ENCODE data around the gene SPPL3. TPM values are rescaled to one million over a fixed set of nuclear protein-coding genes. Genes with fewer than 3 reads are reported as not detected.

SPPL3 gene
- total and polyA plus RNA-seq, 5 donors = 10.9 to 32.4 (median 31.0) TPM

GRCh38 chr12:120817559-120818330 lies 86.4 kb downstream of the SPPL3 start:
- WGBS = 84% methylated on average over 6 of the region's 6 CpGs
- no peak overlapping the region for H3K4me3 ChIP-seq (ENCODE audit: low read length)
- no peak for ATAC-seq
- H3K4me1 ChIP-seq (ENCODE audit: control insufficient read depth, insufficient read depth, low read length) = peaks cover 3% of the 10 kb centered on the region
- DNase-seq = no peak
- H3K9me3 ChIP-seq (ENCODE audit: control insufficient read depth, low read length) = no peaks in the 10 kb centered on the region
- H3K27me3 ChIP-seq (ENCODE audit: control insufficient read depth, insufficient read depth) = no peaks in the 10 kb centered on the region
- intact Hi-C loops (cut with DNase I) = no loop called here
- H3K27ac ChIP-seq (ENCODE audit: low read length) = no peak overlapping the region

GRCh38 chr12:120816363-120816762 lies 87.8 kb downstream of the SPPL3 start:
- no peaks in the 10 kb centered on the region for H3K27me3 ChIP-seq (ENCODE audit: control insufficient read depth, insufficient read depth)
- ATAC-seq (no peak), DNase-seq (no peak)
- intact Hi-C loops (cut with DNase I) = no loop called here
- no peak overlapping the region for H3K27ac ChIP-seq (ENCODE audit: low read length)
- no peak overlapping the region for H3K4me3 ChIP-seq (ENCODE audit: low read length)
- 72% methylated on average over 2 of the region's 2 CpGs for WGBS
- H3K9me3 ChIP-seq (ENCODE audit: control insufficient read depth, low read length) = no peaks in the 10 kb centered on the region
- H3K4me1 ChIP-seq (ENCODE audit: control insufficient read depth, insufficient read depth, low read length) = peaks cover 3% of the 10 kb centered on the region

- no peaks in the 10 kb centered on the region for H3K9me3 ChIP-seq (ENCODE audit: control insufficient read depth, low read length)
- peaks cover 3% of the 10 kb centered on the region for H3K4me1 ChIP-seq (ENCODE audit: control insufficient read depth, insufficient read depth, low read length)
- WGBS = 43% methylated on average over 1 of the region's 1 CpG
- no peaks in the 10 kb centered on the region for H3K27me3 ChIP-seq (ENCODE audit: control insufficient read depth, insufficient read depth)
- no peak overlapping the region for H3K27ac ChIP-seq (ENCODE audit: low read length)
- intact Hi-C loops (cut with DNase I) = no loop called here
- DNase-seq (no peak), ATAC-seq (no peak)
- no peak overlapping the region for H3K4me3 ChIP-seq (ENCODE audit: low read length)
Measured at GRCh38 chr12:120814903-120815429, 89.2 kb downstream of the SPPL3 start.

- WGBS = 61% methylated on average over 2 of the region's 2 CpGs
- intact Hi-C loops (cut with DNase I) = no loop called here
- Histone ChIP-seq H3K27me3 (ENCODE audit: control insufficient read depth, insufficient read depth) (no peaks in the 10 kb centered on the region), H3K27ac (ENCODE audit: low read length) (no peak overlapping the region), H3K9me3 (ENCODE audit: control insufficient read depth, low read length) (no peaks in the 10 kb centered on the region), H3K4me3 (ENCODE audit: low read length) (no peak overlapping the region), H3K4me1 (ENCODE audit: control insufficient read depth, insufficient read depth, low read length) (peaks cover 3% of the 10 kb centered on the region)
- DNase-seq = no peak
- ATAC-seq = no peak
Measured at GRCh38 chr12:120814203-120814902, 89.8 kb downstream of the SPPL3 start.

- ATAC-seq = no peak
- Histone ChIP-seq H3K4me1 (ENCODE audit: control insufficient read depth, insufficient read depth, low read length) (peaks cover 3% of the 10 kb centered on the region), H3K9me3 (ENCODE audit: control insufficient read depth, low read length) (no peaks in the 10 kb centered on the region), H3K4me3 (ENCODE audit: low read length) (no peak overlapping the region), H3K27ac (ENCODE audit: low read length) (no peak overlapping the region), H3K27me3 (ENCODE audit: control insufficient read depth, insufficient read depth) (no peaks in the 10 kb centered on the region)
- 100% methylated on average over 2 of the region's 2 CpGs for WGBS
- DNase-seq = no peak
- intact Hi-C loops (cut with DNase I) = no loop called here
Measured at GRCh38 chr12:120813588-120814153, 90.5 kb downstream of the SPPL3 start.

GRCh38 chr12:120810021-120810420 lies 94.1 kb downstream of the SPPL3 start:
- ATAC-seq (no peak), DNase-seq (no peak)
- WGBS = 97% methylated on average over 3 of the region's 3 CpGs
- Histone ChIP-seq H3K4me1 (ENCODE audit: control insufficient read depth, insufficient read depth, low read length) (no peaks in the 10 kb centered on the region), H3K9me3 (ENCODE audit: control insufficient read depth, low read length) (no peaks in the 10 kb centered on the region), H3K4me3 (ENCODE audit: low read length) (no peak overlapping the region), H3K27me3 (ENCODE audit: control insufficient read depth, insufficient read depth) (no peaks in the 10 kb centered on the region), H3K27ac (ENCODE audit: low read length) (no peak overlapping the region)
- intact Hi-C loops (cut with DNase I) = no loop called here

- DNase-seq (no peak), ATAC-seq (no peak)
- H3K27me3 ChIP-seq (ENCODE audit: control insufficient read depth, insufficient read depth) = no peaks in the 10 kb centered on the region
- H3K9me3 ChIP-seq (ENCODE audit: control insufficient read depth, low read length) = no peaks in the 10 kb centered on the region
- H3K4me3 ChIP-seq (ENCODE audit: low read length) = no peak overlapping the region
- intact Hi-C loops (cut with DNase I) = no loop called here
- no peak overlapping the region for H3K27ac ChIP-seq (ENCODE audit: low read length)
- H3K4me1 ChIP-seq (ENCODE audit: control insufficient read depth, insufficient read depth, low read length) = no peaks in the 10 kb centered on the region
Measured at GRCh38 chr12:120804428-120804827, 99.7 kb downstream of the SPPL3 start.

GRCh38 chr12:120801146-120801545 lies 103.0 kb downstream of the SPPL3 start:
- no peak for DNase-seq
- no peak for ATAC-seq
- Histone ChIP-seq H3K27me3 (ENCODE audit: control insufficient read depth, insufficient read depth) (no peaks in the 10 kb centered on the region), H3K9me3 (ENCODE audit: control insufficient read depth, low read length) (no peaks in the 10 kb centered on the region), H3K4me1 (ENCODE audit: control insufficient read depth, insufficient read depth, low read length) (no peaks in the 10 kb centered on the region), H3K4me3 (ENCODE audit: low read length) (no peak overlapping the region), H3K27ac (ENCODE audit: low read length) (no peak overlapping the region)
- WGBS = 95% methylated on average over 2 of the region's 2 CpGs
- intact Hi-C loops (cut with DNase I) = no loop called here

GRCh38 chr12:120800665-120801064 lies 103.5 kb downstream of the SPPL3 start:
- ATAC-seq (no peak), DNase-seq (no peak)
- H3K4me1 ChIP-seq (ENCODE audit: control insufficient read depth, insufficient read depth, low read length) = no peaks in the 10 kb centered on the region
- no peak overlapping the region for H3K4me3 ChIP-seq (ENCODE audit: low read length)
- no peaks in the 10 kb centered on the region for H3K9me3 ChIP-seq (ENCODE audit: control insufficient read depth, low read length)
- H3K27ac ChIP-seq (ENCODE audit: low read length) = no peak overlapping the region
- H3K27me3 ChIP-seq (ENCODE audit: control insufficient read depth, insufficient read depth) = no peaks in the 10 kb centered on the region
- intact Hi-C loops (cut with DNase I) = no loop called here

GRCh38 chr12:120799243-120800045 lies 104.7 kb downstream of the SPPL3 start:
- intact Hi-C loops (cut with DNase I) = no loop called here
- no peak overlapping the region for H3K27ac ChIP-seq (ENCODE audit: low read length)
- DNase-seq (no peak), ATAC-seq (no peak)
- no peaks in the 10 kb centered on the region for H3K4me1 ChIP-seq (ENCODE audit: control insufficient read depth, insufficient read depth, low read length)
- H3K9me3 ChIP-seq (ENCODE audit: control insufficient read depth, low read length) = no peaks in the 10 kb centered on the region
- H3K27me3 ChIP-seq (ENCODE audit: control insufficient read depth, insufficient read depth) = no peaks in the 10 kb centered on the region
- no peak overlapping the region for H3K4me3 ChIP-seq (ENCODE audit: low read length)
- 80% methylated on average over 3 of the region's 3 CpGs for WGBS

- DNase-seq (no peak), ATAC-seq (no peak)
- Histone ChIP-seq H3K4me3 (ENCODE audit: low read length) (no peak overlapping the region), H3K4me1 (ENCODE audit: control insufficient read depth, insufficient read depth, low read length) (no peaks in the 10 kb centered on the region), H3K27me3 (ENCODE audit: control insufficient read depth, insufficient read depth) (no peaks in the 10 kb centered on the region), H3K9me3 (ENCODE audit: control insufficient read depth, low read length) (no peaks in the 10 kb centered on the region), H3K27ac (ENCODE audit: low read length) (no peak overlapping the region)
- WGBS = 74% methylated on average over 4 of the region's 4 CpGs
- intact Hi-C loops (cut with DNase I) = no loop called here
Measured at GRCh38 chr12:120798696-120799095, 105.5 kb downstream of the SPPL3 start.
